Activated CD8-positive, alpha-beta T cell treated with anti-CD3 and anti-CD28 coated beads for 36 hours (primary cell): ENCODE results near the gene SERPINE3. TPM values are rescaled to one million over a fixed set of nuclear protein-coding genes. Genes with fewer than 3 reads are reported as not detected.
A peak's percentile ranks its signal among the peaks of the same experiment; 100 is the strongest.

ENCODE experiments used
- ATAC-seq: fragments of 200-7000 bp; cut with Tn5 transposase; one replicate; pipeline ENCODE4 v1.10.0; 2021; ENCODE audit warnings: mild to moderate bottlenecking, moderate library complexity
- CTCF ChIA-PET: fragments of 350-600 bp; sonication (Branson Sonifier 250); formaldehyde crosslinking; loops from one replicate; lab custom pipeline; 2021; ENCODE audit warnings: antibody characterized with exemption; lab: Charles Lee
- POLR2A ChIA-PET: fragments of 350-600 bp; sonication (Branson Sonifier 250); formaldehyde crosslinking; loops from one replicate; lab custom pipeline; 2021; ENCODE audit warnings: antibody characterized with exemption; lab: Charles Lee
- DNase-seq: peaks from one replicate; pipeline ENCODE4 v3.0.0-alpha.2; 2020
- H3K27ac Mint-ChIP-seq: one replicate; pipeline ENCODE4 v1.8.0; 2021; ENCODE audit warnings: mild to moderate bottlenecking, mixed read lengths
- H3K27me3 Mint-ChIP-seq: one replicate; pipeline ENCODE4 v1.8.0; 2021; ENCODE audit warnings: mixed read lengths
- H3K36me3 Mint-ChIP-seq: one replicate; pipeline ENCODE4 v1.8.0; 2021; ENCODE audit warnings: low read depth, mixed read lengths
- H3K4me1 Mint-ChIP-seq: one replicate; pipeline ENCODE4 v1.8.0; 2021; ENCODE audit warnings: low read depth, mixed read lengths
- H3K4me3 Mint-ChIP-seq: one replicate; pipeline ENCODE4 v1.8.0; 2021; ENCODE audit warnings: mild to moderate bottlenecking, moderate library complexity, mixed read lengths
- H3K9me3 Mint-ChIP-seq: one replicate; pipeline ENCODE4 v1.8.0; 2021; ENCODE audit warnings: mixed read lengths
- CTCF ChIP-seq: fragments of 200-600 bp; IDR thresholded peaks from one replicate; pipeline ENCODE4 v1.8.0; 2022; ENCODE audit warnings: antibody characterized with exemption, mild to moderate bottlenecking
- intact Hi-C: fragments of 100-400 bp; cut with micrococcal nuclease; formaldehyde crosslinking; loops from one replicate; pipeline ENCODE4 v1.10.0; 2022
- total RNA-seq, 2 experiments: library from RNA; stranded (reverse); gene quantifications; one replicate each; pipeline ENCODE4 v1.2.3, GENCODE V29; 2021

Gene SERPINE3
- total RNA-seq, 2 experiments from 2014 or later: not detected

DNA sequence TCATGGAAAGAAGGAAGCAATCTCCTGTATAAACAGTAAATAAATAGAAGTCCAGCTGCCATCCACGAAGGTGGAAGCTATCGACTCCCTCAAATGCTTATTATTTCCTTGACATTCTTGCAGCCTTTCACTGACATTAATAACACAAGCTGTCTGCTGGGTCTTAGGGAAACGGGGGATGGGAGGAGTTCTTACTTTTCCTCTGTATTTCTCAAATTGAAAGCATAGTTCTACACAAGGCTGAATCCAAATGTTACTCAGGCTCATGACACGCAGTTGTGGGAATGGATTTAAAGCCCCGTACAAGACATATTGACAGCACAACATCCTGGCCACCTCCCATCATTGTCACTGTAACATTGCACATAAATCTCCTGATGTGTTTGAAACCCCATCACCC is 4.0 kb downstream of the SERPINE3 start:
- Mint-ChIP-seq H3K27ac (no peak overlapping the region), H3K4me3 (no peak overlapping the region), H3K36me3 (no peaks in the 10 kb centered on the region), H3K9me3 (no peaks in the 10 kb centered on the region), H3K27me3 (no peaks in the 10 kb centered on the region), H3K4me1 (no peaks in the 10 kb centered on the region)
- ChIA-PET POLR2A (no interaction called here), CTCF (no interaction called here)
- DNase-seq (no peak), ATAC-seq (no peak)
- intact Hi-C loops: no loop called here
- TF ChIP-seq CTCF: no peak

GRCh38 chr13:51346397-51346796 is 6.9 kb downstream of the SERPINE3 start:
- POLR2A ChIA-PET: no interaction called here
- no peaks in the 10 kb centered on the region for H3K27me3 Mint-ChIP-seq
- ATAC-seq: peak; percentile 45

GRCh38 chr13:51347099-51347498 is 7.6 kb downstream of the SERPINE3 start:
- no peak for TF ChIP-seq CTCF
- Mint-ChIP-seq H3K4me3 (no peak overlapping the region), H3K27me3 (no peaks in the 10 kb centered on the region), H3K36me3 (no peaks in the 10 kb centered on the region), H3K9me3 (peaks cover 2% of the 10 kb centered on the region), H3K4me1 (no peaks in the 10 kb centered on the region), H3K27ac (no peak overlapping the region)
- ChIA-PET CTCF (no interaction called here), POLR2A (no interaction called here)
- ATAC-seq (no peak), DNase-seq (no peak)
- intact Hi-C loops: no loop called here

More at GRCh38 chr13:51346397-51346796, 6.9 kb downstream of the SERPINE3 start:
- Mint-ChIP-seq H3K27ac (no peak overlapping the region), H3K36me3 (no peaks in the 10 kb centered on the region), H3K9me3 (peaks cover 2% of the 10 kb centered on the region), H3K4me1 (no peaks in the 10 kb centered on the region), H3K4me3 (no peak overlapping the region)
- DNase-seq: no peak
- intact Hi-C loops: no loop called here
- TF ChIP-seq CTCF: no peak
- CTCF ChIA-PET: no interaction called here

GRCh38 chr13:51348069-51348967 is 8.8 kb downstream of the SERPINE3 start:
- DNase-seq (no peak), ATAC-seq (no peak)
- peaks cover 2% of the 10 kb centered on the region for H3K36me3 Mint-ChIP-seq
- H3K4me3 Mint-ChIP-seq: no peak overlapping the region
- H3K27me3 Mint-ChIP-seq: no peaks in the 10 kb centered on the region
- CTCF ChIA-PET: interaction anchor here (1.5 kb wide), 1 partner anchor 62 kb away, joined by 5 read pairs; no protein-coding TSS in a partner anchor
- TF ChIP-seq CTCF: no peak
- H3K27ac Mint-ChIP-seq: no peak overlapping the region
- no peaks in the 10 kb centered on the region for H3K4me1 Mint-ChIP-seq
- POLR2A ChIA-PET: no interaction called here
- peaks cover 2% of the 10 kb centered on the region for H3K9me3 Mint-ChIP-seq
- intact Hi-C loops: no loop called here

DNA sequence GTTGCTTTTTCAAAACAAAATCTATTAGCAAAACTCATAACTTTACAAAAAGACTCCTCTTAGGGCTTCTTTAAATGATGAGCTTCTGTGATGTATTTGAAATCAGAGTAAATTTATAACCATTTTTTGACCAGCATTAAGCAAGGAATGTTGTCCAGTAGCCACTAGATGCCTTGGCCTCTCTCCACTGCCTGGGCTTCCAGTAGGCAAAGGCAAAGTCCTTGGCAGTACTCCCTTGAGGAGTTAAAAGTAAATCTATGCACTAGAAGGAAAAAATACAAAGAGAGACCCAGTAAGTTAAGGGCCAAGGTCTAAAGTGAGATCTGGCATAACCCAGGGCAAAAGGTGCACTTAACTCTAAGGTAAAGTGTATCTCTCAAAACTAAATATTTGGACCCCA is 9.5 kb downstream of the SERPINE3 start:
- ChIA-PET CTCF (interaction anchor here (1.5 kb wide), 1 partner anchor 63 kb away, joined by 5 read pairs; no protein-coding TSS in a partner anchor), POLR2A (no interaction called here)
- H3K4me3 Mint-ChIP-seq: no peak overlapping the region
- DNase-seq (no peak), ATAC-seq (no peak)
- no peaks in the 10 kb centered on the region for H3K4me1 Mint-ChIP-seq
- H3K36me3 Mint-ChIP-seq: peaks cover 2% of the 10 kb centered on the region
- H3K9me3 Mint-ChIP-seq: peaks cover 2% of the 10 kb centered on the region
- intact Hi-C loops: no loop called here
- no peaks in the 10 kb centered on the region for H3K27me3 Mint-ChIP-seq
- no peak for TF ChIP-seq CTCF
- H3K27ac Mint-ChIP-seq: no peak overlapping the region
